Fibroblast of the conjunctiva (primary cell): ENCODE results near the gene BORCS5.

Source experiments
- DNase-seq: peaks from one replicate; pipeline ENCODE4 v3.0.0-alpha.2; 2010; ENCODE audit warnings: low read depth

Gene BORCS5

DNA sequence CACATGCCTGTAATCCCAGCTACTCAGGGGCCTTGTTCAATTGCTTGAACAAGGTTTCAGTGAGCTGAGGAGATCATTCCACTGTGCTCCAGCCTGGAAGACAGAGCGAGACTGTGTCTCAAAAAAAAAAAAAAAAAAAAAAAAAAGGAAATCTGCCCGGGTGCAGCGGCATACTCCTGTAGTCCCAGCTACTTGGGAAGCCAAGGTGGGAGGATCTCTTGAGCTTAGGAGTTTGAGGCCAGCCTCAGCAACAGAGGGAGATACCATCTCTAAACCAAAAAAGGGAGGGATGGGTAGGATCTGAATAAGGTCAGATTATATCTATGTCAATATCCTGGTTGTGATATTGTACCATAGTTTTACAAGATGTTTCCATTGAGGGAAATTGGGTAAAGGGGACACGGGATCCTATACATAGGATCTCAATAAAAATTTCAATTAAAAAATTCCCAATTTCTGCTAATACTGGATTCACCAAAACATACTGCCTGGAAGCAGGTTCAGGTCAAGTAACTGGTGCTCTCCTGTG is 76.4 kb downstream of the BORCS5 start:
- no peak for DNase-seq

DNA sequence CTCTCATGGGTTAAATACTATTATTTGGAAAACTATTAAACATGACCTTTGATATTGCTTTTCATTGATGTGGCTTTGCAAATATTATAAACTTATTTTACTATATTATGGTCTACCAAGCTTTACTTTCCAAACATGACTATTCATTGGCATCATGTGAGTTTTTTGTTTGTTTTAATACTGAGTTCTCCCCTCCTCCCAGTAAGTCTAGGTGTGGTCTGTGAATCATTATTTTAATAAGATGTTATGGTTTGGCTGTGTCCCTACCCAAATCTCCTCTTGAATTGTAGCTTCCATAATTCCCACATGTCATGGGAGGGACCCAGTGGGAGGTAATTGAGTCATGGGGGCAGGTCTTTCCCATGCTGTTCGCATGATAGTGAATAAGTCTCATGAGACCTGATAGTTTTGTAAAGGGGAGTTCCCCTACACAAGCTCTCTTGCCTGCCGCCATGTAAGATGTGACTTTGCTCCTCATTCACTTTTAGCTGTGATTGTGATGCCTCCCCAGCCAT is 80.0 kb downstream of the BORCS5 start:
- DNase-seq, result no peak

DNA sequence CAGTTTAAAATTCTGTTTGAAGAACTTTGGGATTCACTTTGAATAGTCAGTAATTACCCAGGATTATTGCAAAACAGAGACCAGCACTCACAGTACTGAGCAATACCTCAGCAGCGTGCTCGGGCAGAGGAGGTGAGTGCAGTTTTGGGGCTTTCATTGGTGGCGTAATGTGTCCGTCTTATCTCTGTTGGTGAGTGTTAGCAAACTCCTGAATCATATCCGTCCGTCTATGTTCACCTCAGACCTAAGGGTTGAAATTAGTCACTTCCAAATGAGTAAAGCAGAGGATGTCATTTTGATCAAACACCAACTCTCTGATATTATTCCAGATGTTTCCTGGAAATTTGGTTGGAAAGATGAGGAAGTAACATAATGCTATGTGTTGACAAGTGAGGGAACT is 82.8 kb downstream of the BORCS5 start:
- DNase-seq, result no peak

DNA sequence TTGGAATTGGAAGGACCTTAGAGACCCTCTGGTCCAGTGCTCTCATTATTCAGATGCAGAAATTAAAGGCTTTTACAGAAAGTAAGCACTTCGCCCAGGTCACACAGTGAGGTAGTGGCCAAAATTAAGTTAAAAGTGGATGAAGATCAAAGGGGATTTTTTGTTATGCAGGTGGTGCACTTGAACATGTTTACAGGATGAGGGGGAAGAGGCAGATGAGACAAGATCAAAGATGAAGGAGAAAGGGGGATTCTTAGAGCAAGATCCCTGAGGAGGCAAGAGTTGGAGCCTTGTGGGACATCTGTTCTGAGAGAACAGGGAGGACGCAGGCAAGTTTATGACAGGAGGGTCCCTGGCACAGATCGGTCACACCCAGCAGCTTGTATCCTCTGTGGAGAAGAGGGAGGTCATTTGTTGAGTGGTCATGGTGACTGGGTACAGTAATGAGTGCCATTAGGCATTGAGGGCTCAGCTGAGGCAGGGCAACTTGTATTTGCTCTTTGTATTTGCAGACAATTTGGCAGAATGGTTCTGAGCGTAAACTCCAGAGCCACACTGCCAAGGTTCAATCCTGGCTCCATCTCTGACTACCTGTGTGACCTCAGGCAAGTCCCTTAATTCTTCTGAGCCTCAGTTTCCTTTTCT is 84.0 kb downstream of the BORCS5 start:
- no peak for DNase-seq

DNA sequence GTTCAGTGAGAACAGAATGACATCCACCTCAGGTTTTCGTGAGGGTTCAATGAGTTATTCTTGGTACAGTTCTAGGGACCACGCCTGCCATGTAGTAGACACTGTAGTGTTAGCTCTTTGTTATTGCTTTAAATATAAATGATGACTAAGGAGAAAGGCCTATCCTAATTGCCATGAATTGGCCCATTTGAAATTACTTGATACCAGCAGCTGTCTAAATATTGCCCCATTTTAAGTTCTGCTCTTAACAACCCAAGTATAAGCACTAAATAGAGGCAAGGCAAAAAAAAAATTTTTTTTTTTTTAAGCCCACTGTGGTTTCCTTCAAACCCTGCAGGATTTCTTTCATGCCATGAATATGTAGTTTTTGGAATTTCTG is 84.5 kb downstream of the BORCS5 start:
- DNase-seq, result no peak

DNA sequence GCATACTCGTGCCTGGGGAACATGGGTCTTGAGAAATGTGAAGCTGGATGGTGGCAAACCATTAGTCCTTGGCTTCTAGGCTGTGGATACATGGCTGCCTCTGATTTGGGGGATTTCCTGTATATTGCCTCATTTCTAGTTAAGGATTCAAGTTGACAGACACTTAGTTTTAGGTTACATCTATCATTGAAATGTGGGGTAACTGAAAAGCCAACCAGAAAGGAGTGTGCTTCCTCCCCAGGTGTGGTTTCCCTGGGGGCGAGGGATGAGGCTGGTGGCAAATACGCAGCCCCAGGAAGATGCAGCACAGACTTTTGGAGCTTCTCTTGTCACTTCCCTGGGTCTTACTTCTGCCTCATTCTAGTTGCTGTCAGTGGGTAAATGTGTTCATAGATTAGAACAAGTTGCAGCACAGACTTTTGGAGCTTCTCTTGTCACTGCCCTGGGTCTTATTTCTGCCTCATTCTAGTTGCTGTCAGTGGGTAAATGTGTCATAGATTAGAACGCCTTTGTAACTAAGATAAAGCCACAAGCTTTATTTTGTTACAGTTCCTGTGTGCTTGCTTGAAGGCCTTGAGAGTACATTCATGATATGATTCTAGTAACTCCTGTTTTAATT is 85.1 kb downstream of the BORCS5 start:
- no peak for DNase-seq

DNA sequence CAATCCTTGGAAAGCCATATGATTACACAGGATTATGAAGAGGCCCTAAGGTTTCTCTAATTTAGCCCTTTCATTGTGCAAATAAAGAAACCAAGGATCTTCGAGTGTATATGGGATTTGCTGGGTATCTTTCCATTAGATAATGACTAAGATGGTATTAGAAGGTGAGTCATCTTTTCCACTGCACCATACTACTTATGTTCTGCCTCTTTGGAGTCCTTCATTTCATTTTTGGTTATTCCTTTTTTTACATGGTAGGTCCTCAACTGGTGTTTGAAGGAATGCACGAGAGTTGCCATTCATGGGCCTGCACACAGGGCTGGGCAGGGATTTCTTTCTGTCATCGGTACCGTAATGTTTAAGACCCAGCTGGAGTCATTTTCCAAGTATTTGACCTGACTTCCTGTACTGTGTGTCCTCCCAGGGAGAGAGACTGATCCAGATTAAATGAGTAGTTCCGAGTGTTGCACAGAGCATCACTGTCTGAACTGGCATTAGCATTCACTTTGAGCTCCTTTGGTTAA is 85.7 kb downstream of the BORCS5 start:
- DNase-seq, result peak; percentile 56

DNA sequence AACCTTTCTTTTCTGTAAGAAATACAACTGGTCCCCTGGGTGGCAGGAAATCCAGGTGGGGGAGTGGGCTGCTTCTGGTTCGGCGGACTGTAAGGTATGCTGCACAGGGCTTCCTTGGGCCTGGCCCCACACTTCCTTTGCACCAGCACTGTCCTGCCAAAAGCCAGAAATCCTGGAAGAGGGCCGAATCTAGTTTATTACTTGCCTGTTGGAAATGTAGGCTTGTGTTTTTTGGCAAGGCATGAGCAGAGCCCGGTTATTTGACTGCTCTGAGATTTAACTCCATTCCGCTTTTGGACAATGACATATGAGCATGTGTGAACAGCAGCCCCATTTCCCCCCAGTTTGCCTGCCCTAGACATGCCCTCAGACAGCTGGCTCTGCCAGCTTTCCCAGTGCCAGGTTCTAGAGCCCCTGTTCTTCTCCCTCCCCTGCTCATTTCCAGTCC is 86.6 kb downstream of the BORCS5 start:
- DNase-seq, result no peak

DNA sequence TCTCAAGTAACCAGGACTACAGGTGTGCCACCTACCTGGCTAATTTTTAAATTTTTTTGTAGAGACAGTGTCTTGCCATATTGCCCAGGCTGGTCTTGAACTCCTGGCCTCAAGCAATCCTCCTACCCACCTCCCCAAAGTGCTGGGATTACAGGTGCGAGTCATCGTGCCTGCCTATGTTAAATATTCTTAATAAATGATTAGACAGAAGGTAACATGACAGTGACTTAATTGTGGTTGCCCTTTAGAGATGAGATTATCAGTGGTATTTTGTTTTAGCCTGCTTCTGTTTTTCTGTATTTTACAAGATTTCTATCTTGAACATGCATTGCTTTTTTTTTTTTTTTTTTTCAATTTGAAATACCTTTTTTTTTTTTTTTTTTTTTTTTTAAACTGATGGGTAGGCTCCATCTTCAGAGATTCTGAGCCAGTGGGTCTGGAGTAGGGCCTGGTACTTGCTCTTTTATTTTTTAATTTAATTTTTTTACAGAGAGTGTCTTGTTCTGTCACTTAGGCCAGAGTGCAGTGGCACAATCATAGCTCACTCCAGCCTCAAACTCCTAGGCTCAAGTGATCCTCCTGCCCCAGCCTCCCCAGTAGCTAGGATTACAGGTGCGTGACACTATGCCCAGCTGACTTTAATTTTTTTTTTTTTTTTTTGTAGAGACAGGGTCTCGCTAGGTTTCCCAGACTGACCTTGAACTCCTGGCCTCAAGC is 88.4 kb downstream of the BORCS5 start:
- DNase-seq, result no peak

DNA sequence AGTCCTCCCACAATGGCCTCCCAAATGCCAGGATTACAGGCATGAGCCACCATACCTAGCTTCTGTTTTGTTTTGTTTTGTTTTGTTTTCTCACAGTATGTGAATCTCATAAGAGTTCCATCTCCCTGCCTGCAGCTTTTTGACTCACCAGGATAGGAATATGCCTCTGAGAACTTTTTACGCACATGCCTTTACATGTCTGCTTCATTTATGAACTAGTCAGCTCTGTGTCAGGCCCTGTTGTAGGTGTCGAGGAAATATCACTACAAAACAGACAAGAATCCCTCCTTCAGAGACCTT is 89.0 kb downstream of the BORCS5 start:
- DNase-seq, result no peak

DNA sequence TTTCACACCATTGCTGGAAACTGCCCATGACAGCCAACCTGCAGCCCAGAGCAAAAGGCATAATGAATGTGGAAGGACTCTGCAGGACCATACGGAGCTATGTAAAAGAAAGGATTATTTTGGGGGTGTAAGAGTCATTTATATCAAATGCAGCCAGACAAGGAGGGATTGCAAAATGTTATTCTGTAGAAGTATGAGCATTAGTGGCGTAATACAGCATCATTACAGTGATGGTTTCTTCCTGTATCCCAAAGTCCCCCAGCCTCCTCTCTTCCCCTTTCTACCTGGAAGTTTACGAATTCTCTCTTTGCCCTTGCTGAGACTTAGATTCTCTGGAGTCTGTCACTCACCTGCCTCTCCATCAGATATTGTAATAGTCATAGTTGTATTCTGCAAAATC is 89.9 kb downstream of the BORCS5 start:
- no peak for DNase-seq

DNA sequence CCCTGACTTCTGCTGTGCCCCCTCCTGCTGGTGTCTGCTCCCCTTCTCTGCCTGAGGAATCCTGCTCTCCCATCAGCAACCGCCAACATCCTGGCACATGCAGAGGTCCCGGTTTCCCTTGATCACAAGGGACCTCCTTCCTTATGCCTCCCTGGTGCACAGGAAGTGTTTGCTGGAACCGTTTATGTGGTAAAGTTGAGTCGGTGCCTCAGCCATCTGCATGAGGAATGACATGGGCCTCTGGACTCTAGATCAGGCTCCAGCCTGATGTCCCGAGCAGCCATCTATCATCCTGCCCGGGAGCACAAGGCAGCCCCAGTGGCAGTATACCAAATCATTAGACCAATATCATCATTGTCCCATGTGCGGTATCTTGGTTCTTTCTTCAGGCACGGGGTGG is 90.4 kb downstream of the BORCS5 start:
- DNase-seq, result no peak

DNA sequence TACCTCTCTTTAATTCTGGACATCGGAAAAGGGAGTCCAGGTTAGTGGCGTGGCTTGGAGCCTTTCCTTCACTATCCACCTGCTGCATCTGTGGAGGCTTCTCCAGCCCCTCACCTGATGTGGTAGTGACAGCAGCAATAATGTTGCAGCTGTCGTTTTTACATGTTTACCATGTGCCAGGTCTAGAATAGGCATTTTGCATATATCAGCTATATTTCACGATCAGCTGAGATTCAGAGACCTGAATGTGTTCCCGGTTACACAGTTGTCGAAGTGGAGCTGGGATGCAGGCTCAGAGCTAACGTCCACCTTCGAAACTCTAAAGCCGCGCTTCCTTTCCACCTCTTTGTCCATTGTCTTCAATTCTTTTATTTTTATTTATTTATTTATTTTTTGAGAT is 91.0 kb downstream of the BORCS5 start:
- no peak for DNase-seq

DNA sequence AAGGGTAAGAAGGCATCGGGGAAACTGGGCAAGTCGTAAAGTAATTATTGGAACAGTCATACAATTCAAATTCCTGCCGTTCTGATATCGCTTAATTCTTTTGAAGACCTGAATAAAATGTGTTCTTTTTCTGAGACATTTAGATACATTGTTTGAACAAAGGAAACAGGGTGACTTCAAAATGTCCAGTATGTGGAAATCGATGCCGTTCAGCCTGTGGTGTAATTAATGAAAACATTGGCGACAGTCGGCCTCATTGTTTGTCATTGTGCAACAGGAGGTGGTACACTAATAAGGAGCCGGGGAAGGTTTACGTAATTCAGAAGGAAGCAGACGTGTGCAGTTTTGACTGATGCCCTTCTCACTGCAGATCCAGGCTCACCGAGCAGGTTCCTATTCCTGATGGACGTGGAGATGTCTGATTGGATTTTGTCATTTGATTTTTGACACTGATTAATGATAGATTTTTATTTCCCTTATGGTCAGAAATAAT is 92.7 kb downstream of the BORCS5 start:
- DNase-seq, result no peak

DNA sequence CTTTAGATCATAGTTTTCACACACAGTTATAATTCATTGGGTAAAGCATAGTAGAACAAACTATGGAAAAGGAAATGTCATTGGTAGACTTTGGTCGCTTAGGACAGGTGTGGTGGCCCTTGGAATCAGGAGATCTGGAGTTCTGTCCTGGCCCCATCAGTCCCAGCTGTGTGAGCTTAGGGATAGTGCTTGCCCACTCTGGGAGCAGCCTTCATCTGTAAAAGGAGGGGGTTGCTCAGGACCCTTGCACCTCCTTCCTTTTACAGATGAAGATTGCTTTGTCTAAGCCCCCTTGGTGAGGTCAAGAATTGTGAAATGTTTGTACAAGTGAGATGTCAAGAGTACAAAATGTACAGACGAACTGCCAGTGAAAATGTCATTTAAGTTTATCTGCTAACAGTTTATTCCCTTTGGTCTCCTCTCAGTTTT is 93.2 kb downstream of the BORCS5 start:
- no peak for DNase-seq

DNA sequence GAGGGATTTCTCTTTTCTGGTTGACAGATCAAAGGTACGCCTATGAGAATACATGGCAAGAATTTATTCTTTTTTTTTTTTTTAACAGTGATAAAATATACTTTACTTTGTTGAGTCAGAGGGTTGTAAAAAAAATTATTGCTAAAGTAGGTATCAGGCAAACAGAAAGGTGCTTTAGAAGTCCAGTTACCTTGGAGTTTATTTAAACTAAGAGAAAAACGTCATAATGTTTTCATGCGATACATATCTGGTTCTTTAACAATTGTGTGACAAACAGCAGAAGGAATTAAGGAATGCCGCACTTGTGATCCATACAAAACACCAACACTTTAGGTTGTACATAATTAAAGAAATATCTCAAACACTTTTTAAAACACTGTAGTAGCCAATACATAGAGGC is 94.2 kb downstream of the BORCS5 start:
- DNase-seq, result no peak

DNA sequence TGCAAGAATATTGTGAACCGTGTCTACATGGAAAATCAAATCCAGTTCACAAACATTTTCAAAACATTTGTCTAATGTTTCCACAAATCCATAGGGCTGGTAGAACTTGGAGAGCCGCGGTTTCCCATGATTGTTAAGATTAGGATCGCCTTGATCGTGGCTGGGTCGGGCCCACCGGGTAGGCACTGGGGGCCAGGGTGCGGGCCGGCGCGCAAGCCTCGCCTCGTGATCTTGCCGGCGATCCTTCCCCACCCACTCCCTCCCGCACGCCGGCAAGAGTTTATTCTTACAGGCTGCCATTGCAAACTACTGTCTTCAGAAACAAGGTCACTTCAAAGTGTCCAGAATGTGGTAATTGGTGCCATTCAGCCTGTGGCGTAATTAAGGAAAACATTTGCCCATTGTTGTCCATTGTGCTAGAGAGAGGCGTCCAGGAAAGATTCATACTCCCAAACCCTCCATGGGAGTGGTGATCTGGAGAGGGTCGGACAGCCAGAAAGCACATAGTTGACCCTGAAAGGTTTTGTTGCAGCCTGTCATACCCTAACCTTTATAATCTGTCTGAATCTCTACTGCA is 95.5 kb downstream of the BORCS5 start:
- DNase-seq, result no peak

DNA sequence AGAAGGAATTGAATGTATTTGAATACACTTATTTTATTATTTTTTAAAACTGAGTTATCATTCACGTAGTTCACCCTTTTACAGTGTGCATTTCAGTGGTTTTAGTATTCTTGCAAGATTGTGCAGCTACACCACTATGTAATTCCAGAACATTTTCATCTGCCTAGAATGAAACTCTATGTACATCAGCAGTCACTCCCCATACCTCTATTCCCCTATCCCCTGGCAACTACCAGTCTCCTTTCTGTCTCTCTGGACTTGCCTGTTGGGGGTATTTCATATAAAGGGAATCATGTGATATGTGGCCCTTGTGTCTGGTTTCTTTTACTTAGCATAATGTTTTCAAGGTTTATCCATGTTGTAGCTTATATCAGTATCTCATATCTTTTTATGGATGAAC is 96.8 kb downstream of the BORCS5 start:
- no peak for DNase-seq

DNA sequence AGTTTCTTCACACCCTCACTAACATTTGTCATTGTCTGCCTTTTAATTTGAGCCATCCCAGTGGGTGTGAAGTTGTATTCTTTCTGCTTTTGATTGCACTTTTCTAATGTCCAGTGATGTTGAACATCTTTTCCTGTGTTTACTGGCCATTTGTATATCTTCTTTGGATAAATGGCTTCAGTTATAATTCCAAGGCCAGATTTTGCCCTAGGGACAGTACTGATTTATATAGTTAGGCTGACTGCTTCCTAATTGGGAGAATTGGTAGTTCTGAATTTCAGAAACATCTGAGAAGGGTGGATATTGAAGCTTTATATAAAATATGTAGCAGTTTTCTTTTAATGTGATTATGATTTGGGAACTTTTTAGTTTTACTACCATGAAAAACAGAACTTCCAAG is 97.4 kb downstream of the BORCS5 start:
- DNase-seq, result no peak

DNA sequence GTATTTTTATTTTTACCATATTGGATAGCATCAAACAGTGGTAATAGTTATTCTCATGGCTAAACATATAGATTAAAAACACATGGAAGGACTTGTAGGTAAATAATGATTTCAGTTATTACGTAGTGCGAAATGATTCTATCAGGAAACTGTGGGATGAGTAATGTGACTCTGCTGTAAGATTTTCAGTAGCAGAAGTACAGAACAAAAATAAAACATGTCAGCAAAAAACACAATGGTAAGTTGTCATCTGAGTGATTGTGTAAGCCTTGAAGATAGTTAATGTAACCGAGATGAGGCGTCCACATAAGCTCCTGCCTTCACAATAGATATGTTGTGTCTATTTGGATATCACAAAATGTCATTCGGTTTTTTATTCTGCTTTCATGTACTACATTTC is 99.8 kb downstream of the BORCS5 start:
- DNase-seq, result no peak

DNA sequence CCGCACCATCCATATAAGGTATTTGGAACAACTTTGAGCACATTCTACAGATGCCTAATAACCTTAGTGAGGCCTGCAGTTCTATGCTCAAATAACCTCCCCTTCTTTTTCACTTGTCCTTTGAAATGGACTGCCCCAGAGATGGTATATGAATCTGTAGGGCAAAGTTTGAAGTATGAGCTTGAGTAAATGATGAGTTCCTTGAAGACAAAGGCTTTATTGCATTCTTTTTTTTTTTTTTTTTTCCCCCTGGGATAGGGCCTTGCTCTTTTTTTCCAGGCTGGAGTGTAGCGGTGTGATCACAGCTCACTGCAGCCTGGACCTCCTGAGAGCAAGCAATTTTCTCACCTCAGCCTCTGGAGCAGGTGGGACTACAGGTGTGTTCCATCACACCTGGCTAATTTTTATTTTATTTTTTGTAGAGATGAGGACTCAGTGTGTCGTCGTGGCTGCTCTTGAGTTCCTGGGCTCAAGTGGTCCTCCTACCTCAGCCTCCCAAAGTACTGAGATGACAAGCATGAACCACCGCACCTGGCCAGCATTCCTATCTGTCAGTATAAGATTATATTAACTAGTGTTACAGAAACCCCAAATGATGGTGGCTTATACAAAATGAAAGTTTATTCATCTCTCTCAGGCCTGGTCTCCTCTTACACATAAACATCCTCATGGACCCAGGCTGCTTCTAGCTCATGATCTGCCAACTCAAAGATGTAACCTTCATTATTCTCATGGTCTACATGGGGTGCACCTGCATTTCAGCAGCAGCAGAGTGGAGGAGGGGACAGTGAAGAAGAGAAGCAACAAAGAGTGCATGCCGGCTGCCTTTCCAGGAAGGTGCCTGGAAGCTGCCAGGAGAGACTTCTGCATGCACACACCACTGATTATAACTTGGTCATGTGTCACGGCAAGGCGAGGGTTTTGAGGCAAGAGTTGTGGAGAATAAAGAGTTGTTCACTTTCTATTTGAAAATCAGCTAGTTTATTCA is 104.4 kb downstream of the BORCS5 start:
- DNase-seq, result no peak
